Jurkat, Clone E6-1 (cell line): Measurements from ENCODE around the gene DYNC1I2. TPM values are rescaled to one million over a fixed set of nuclear protein-coding genes. Genes with fewer than 3 reads are reported as not detected.

Experiments
- DNase-seq: peaks from one replicate; pipeline ENCODE4 v3.0.0-alpha.2; 2011; ENCODE audit warnings: low read depth, low spot score
- H3K4me3 ChIP-seq: 2 replicates; pipeline ENCODE4 v1.5.1; 2011; ENCODE audit warnings: mild to moderate bottlenecking, low read length, control low read depth, moderate library complexity
- polyA plus RNA-seq: library from polyadenylated mRNA; unstranded; fragments of >200 nt; gene quantifications from one replicate; pipeline ENCODE4 v1.2.1, GENCODE V29; 2012; ENCODE audit warnings: missing spikeins; ENCODE audit not compliant: insufficient read length, insufficient read depth

The DYNC1I2 gene
- 97.4 TPM for polyA plus RNA-seq

GRCh38 chr2:171687287-171688128 lies at the start of gene DYNC1I2:
Gene DYNC1I2, plus strand, starts transcription at chr2:171687469. Its CDS starts 2,687 bp downstream, at chr2:171690156.
- peak within 1 kb of the TSS; percentile 85 for H3K4me3 ChIP-seq
- DNase-seq = peak; percentile 92

- H3K4me3 ChIP-seq = no peak overlapping the region
Observed at GRCh38 chr2:171651667-171652415, 35.4 kb upstream of the DYNC1I2 start.

GRCh38 chr2:171652416-171652785 lies 34.9 kb upstream of the DYNC1I2 start:
- no peak overlapping the region for H3K4me3 ChIP-seq
- no peak for DNase-seq

More at GRCh38 chr2:171651667-171652415, 35.4 kb upstream of the DYNC1I2 start:
- DNase-seq = no peak

- no peak for DNase-seq
- no peak overlapping the region for H3K4me3 ChIP-seq
Observed at GRCh38 chr2:171655586-171655985, 31.7 kb upstream of the DYNC1I2 start.

- DNase-seq = no peak
- H3K4me3 ChIP-seq = no peak overlapping the region
Observed at GRCh38 chr2:171667041-171667440, 20.2 kb upstream of the DYNC1I2 start.

- no peak overlapping the region for H3K4me3 ChIP-seq
- DNase-seq = no peak
Observed at GRCh38 chr2:171668183-171668582, 19.1 kb upstream of the DYNC1I2 start.

- DNase-seq = no peak
- H3K4me3 ChIP-seq = no peak overlapping the region
Observed at GRCh38 chr2:171669121-171669520, 18.1 kb upstream of the DYNC1I2 start.

- no peak overlapping the region for H3K4me3 ChIP-seq
- no peak for DNase-seq
Observed at GRCh38 chr2:171670655-171671054, 16.6 kb upstream of the DYNC1I2 start.

- DNase-seq = no peak
- no peak overlapping the region for H3K4me3 ChIP-seq
Observed at GRCh38 chr2:171671867-171672266, 15.4 kb upstream of the DYNC1I2 start.

- no peak for DNase-seq
- H3K4me3 ChIP-seq = no peak overlapping the region
Observed at GRCh38 chr2:171673905-171674304, 13.4 kb upstream of the DYNC1I2 start.

- DNase-seq = no peak
- no peak overlapping the region for H3K4me3 ChIP-seq
Observed at GRCh38 chr2:171675810-171676345, 11.4 kb upstream of the DYNC1I2 start.

- no peak for DNase-seq
- H3K4me3 ChIP-seq = no peak overlapping the region
Observed at GRCh38 chr2:171678619-171679018, 8.7 kb upstream of the DYNC1I2 start.

GRCh38 chr2:171688129-171688465 lies 828 bp downstream of the DYNC1I2 start:
- no peak for DNase-seq

GRCh38 chr2:171692331-171692730 lies 5.1 kb downstream of the DYNC1I2 start:
- DNase-seq = no peak
- no peak overlapping the region for H3K4me3 ChIP-seq

More at GRCh38 chr2:171688129-171688465, 828 bp downstream of the DYNC1I2 start:
- H3K4me3 ChIP-seq = peak overlapping the region; percentile 85

GRCh38 chr2:171702781-171703556 lies 15.7 kb downstream of the DYNC1I2 start:
- H3K4me3 ChIP-seq = no peak overlapping the region
- DNase-seq = no peak

GRCh38 chr2:171703574-171704347 lies 16.5 kb downstream of the DYNC1I2 start:
- no peak overlapping the region for H3K4me3 ChIP-seq
- DNase-seq = peak; percentile 34

- peak; percentile 25 for DNase-seq
- H3K4me3 ChIP-seq = no peak overlapping the region
Observed at GRCh38 chr2:171706152-171706803, 19.0 kb downstream of the DYNC1I2 start.

GRCh38 chr2:171707752-171708151 lies 20.5 kb downstream of the DYNC1I2 start:
- no peak for DNase-seq
- H3K4me3 ChIP-seq = no peak overlapping the region
